GM12892 (cell line): ENCODE data around the gene HOXA5.

Source experiments
- POLR2A ChIP-seq: IDR thresholded peaks from 2 replicates; pipeline ENCODE4 v1.6.1; 2011; ENCODE audit warnings: low read depth, low read length, control low read depth
- POLR2AphosphoS5 ChIP-seq: IDR thresholded peaks from 2 replicates; pipeline ENCODE4 v1.6.1; 2011; ENCODE audit warnings: low read depth, low read length, control low read depth

DNA sequence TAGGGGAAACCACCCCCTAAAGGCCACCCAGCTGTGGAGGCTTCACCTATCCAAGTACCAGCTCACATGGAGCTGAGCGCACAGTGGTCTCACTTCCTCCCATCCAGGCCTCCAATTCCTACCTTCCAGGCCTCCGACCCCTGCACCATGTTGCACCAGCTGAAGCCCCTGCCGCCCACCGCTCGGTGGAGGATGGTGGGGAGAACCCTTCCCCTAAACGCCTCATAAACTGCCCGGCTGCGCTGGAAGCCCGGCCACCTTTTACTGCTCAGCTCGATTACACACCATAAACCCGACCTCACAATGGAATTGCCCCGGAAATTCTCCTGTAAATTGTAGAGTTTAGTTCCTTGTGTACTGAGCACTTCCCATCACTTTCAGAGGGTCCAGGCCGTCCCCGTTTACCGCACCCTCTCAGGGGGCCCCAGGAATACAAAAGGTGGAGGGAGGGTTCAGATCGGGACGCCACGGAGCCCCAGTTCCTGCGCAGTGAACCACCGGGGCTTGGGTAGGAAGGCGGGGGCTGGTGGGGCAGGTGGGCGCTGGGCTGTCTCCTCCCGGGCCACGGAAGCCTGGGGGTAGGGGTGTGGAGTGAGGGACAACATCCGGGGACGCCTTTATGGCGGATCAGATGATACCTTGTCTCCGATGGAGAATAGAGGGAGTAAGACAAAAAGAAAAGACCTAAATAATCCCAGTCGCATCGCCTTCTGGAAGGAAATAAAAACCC is 14.4 kb upstream of the HOXA5 start:
- TF ChIP-seq POLR2AphosphoS5 (no peak), POLR2A (no peak)
